BLaER1 treated with 17β-estradiol and CSF1 and Interleukin-3, amounts not matched to agents 10 nM and 100 nM (cell line): Measurements from ENCODE around the gene ABCD3.
"Not testable (repeated sequence)": the region's sequence is repeated elsewhere in the genome, so short reads cannot be mapped to it uniquely, and the experiment has no call there.

ENCODE experiments used
- H3K27ac ChIP-seq, 11 experiments: shearing (Covaris generic); formaldehyde crosslinking; 2 replicates each; pipeline ENCODE4 v1.8.1; 2022
- H3K27me3 ChIP-seq, 11 experiments: shearing (Covaris generic); formaldehyde crosslinking; 2 replicates each; pipeline ENCODE4 v1.8.1; 2022
- H3K36me3 ChIP-seq, 11 experiments: shearing (Covaris generic); formaldehyde crosslinking; 2 replicates each; pipeline ENCODE4 v1.8.1; 2022
- H3K4me1 ChIP-seq, 10 experiments: shearing (Covaris generic); formaldehyde crosslinking; 2 replicates each; pipeline ENCODE4 v1.8.1; 2022
- H3K4me2 ChIP-seq, 11 experiments: shearing (Covaris generic); formaldehyde crosslinking; 2 replicates each; pipeline ENCODE4 v1.8.1; 2022
- H3K4me3 ChIP-seq, 10 experiments: shearing (Covaris generic); formaldehyde crosslinking; 2 replicates each; pipeline ENCODE4 v1.8.1; 2022
- H3K9ac ChIP-seq, 11 experiments: shearing (Covaris generic); formaldehyde crosslinking; 2 replicates each; pipeline ENCODE4 v1.8.1; 2022
- H3K9me3 ChIP-seq, 11 experiments: shearing (Covaris generic); formaldehyde crosslinking; replicated peaks in 1 of 11; 2 replicates each; pipeline ENCODE4 v1.8.1; 2022
- H4K20me1 ChIP-seq, 11 experiments: shearing (Covaris generic); formaldehyde crosslinking; 2 replicates each; pipeline ENCODE4 v1.8.1; 2022
- Cebpa-rat ChIP-seq, 11 experiments: shearing (Covaris generic); IDR thresholded peaks; 2 replicates each; pipeline ENCODE4 v1.8.1; 2022

ABCD3 gene

GRCh38 chr1:94438692-94439276 is 20.6 kb downstream of the ABCD3 start:
- Histone ChIP-seq H3K27me3 (no peaks in the 10 kb centered on the region), H3K27ac (no peak overlapping the region), H3K36me3 (peaks cover 7 to 40% (median 18%) of the 10 kb centered on the region in 11 experiments; a peak in 18 of 22 replicates), H3K4me3 (no peak overlapping the region), H3K4me1 (no peaks in the 10 kb centered on the region), H3K4me2 (no peak overlapping the region), H3K9me3 (peaks cover 59 to 90% (median 79%) of the 10 kb centered on the region in 11 experiments), H4K20me1 (no peaks in the 10 kb centered on the region; a peak in 1 of 22 replicates), H3K9ac (no peak overlapping the region)
- no peak for TF ChIP-seq Cebpa-rat (IDR thresholded peaks at IDR 0.05)

GRCh38 chr1:94440088-94440487 is 21.9 kb downstream of the ABCD3 start:
- no peak overlapping the region for H3K27ac ChIP-seq
- no peak for TF ChIP-seq Cebpa-rat (IDR thresholded peaks at IDR 0.05)
- no peaks in the 10 kb centered on the region for H4K20me1 ChIP-seq
- no peak overlapping the region for H3K4me3 ChIP-seq
- H3K4me1 ChIP-seq = no peaks in the 10 kb centered on the region
- no peak overlapping the region for H3K4me2 ChIP-seq
- no peaks in the 10 kb centered on the region for H3K27me3 ChIP-seq
- no peak overlapping the region for H3K9ac ChIP-seq
- peaks cover 13 to 47% (median 31%) of the 10 kb centered on the region in 11 experiments; a peak in 19 of 22 replicates for H3K36me3 ChIP-seq
- peaks cover 70 to 95% (median 88%) of the 10 kb centered on the region in 11 experiments for H3K9me3 ChIP-seq

GRCh38 chr1:94443067-94443466 is 24.9 kb downstream of the ABCD3 start:
- H3K4me3 ChIP-seq, H3K27me3 ChIP-seq, H3K4me2 ChIP-seq, H3K27ac ChIP-seq, H3K4me1 ChIP-seq, H3K9ac ChIP-seq, H4K20me1 ChIP-seq: not testable (repeated sequence)
- H3K36me3 ChIP-seq = peaks cover 11 to 35% (median 26%) of the 10 kb centered on the region in 11 experiments; a peak in 21 of 22 replicates
- peaks cover 74 to 96% (median 89%) of the 10 kb centered on the region in 11 experiments for H3K9me3 ChIP-seq

GRCh38 chr1:94444819-94445218 is 26.6 kb downstream of the ABCD3 start:
- not testable (repeated sequence) for H3K27me3 ChIP-seq, H3K4me2 ChIP-seq, H3K4me1 ChIP-seq, H3K4me3 ChIP-seq, H4K20me1 ChIP-seq, H3K27ac ChIP-seq, H3K9ac ChIP-seq
- Histone ChIP-seq H3K9me3 (peaks cover 86 to 100% (median 98%) of the 10 kb centered on the region in 11 experiments), H3K36me3 (peaks cover 25 to 53% (median 41%) of the 10 kb centered on the region in 11 experiments)

- not testable (repeated sequence) for H3K4me3 ChIP-seq, H3K4me1 ChIP-seq, H3K4me2 ChIP-seq, H4K20me1 ChIP-seq, H3K9ac ChIP-seq, H3K27me3 ChIP-seq, H3K27ac ChIP-seq
- H3K9me3 ChIP-seq = peaks cover 89 to 100% (median 98%) of the 10 kb centered on the region in 11 experiments
- peaks cover 34 to 62% (median 50%) of the 10 kb centered on the region in 11 experiments for H3K36me3 ChIP-seq
These were observed 27.5 kb downstream of the ABCD3 start for GRCh38 chr1:94445733-94446132.

GRCh38 chr1:94446177-94446576 is 28.0 kb downstream of the ABCD3 start:
- H3K27me3 ChIP-seq, H3K4me3 ChIP-seq, H3K27ac ChIP-seq, H3K4me2 ChIP-seq, H4K20me1 ChIP-seq, H3K4me1 ChIP-seq, H3K9ac ChIP-seq: not testable (repeated sequence)
- Histone ChIP-seq H3K9me3 (peaks cover 92 to 100% (median 99%) of the 10 kb centered on the region in 11 experiments), H3K36me3 (peaks cover 37 to 66% (median 54%) of the 10 kb centered on the region in 11 experiments)

- peaks cover 44 to 84% (median 69%) of the 10 kb centered on the region in 11 experiments for H3K36me3 ChIP-seq
These were observed 30.6 kb downstream of the ABCD3 start for GRCh38 chr1:94448741-94449140.

GRCh38 chr1:94456736-94457135 is 38.5 kb downstream of the ABCD3 start:
- H3K27me3 ChIP-seq = no peaks in the 10 kb centered on the region
- H3K4me1 ChIP-seq = no peaks in the 10 kb centered on the region
- no peak overlapping the region for H3K27ac ChIP-seq
- H3K4me3 ChIP-seq = no peak overlapping the region
- TF ChIP-seq Cebpa-rat (IDR thresholded peaks at IDR 0.05) = no peak
- peaks cover 10 to 51% (median 28%) of the 10 kb centered on the region in 11 experiments; a peak in 21 of 22 replicates for H3K36me3 ChIP-seq
- H3K9ac ChIP-seq = no peak overlapping the region
- H3K4me2 ChIP-seq = no peak overlapping the region
- H4K20me1 ChIP-seq = no peaks in the 10 kb centered on the region
- peaks cover 14 to 29% (median 23%) of the 10 kb centered on the region in 11 experiments for H3K9me3 ChIP-seq

More at GRCh38 chr1:94448741-94449140, 30.6 kb downstream of the ABCD3 start:
- not testable (repeated sequence) for H3K4me2 ChIP-seq, H3K9ac ChIP-seq, H3K4me1 ChIP-seq, H3K4me3 ChIP-seq, H3K27ac ChIP-seq, H4K20me1 ChIP-seq, H3K27me3 ChIP-seq
- peaks cover 93 to 100% (median 98%) of the 10 kb centered on the region in 11 experiments for H3K9me3 ChIP-seq

GRCh38 chr1:94462606-94463005 is 44.4 kb downstream of the ABCD3 start:
- no peaks in the 10 kb centered on the region for H3K27me3 ChIP-seq
- no peak overlapping the region for H3K27ac ChIP-seq
- H3K9me3 ChIP-seq = no peaks in the 10 kb centered on the region
- peaks cover 13 to 48% (median 20%) of the 10 kb centered on the region in 11 experiments; a peak in 20 of 22 replicates for H3K36me3 ChIP-seq
- no peaks in the 10 kb centered on the region; a peak in 1 of 22 replicates for H4K20me1 ChIP-seq
- peaks cover 0 to 13% (median 0%) of the 10 kb centered on the region in 10 experiments; a peak in 5 of 20 replicates for H3K4me1 ChIP-seq
- H3K9ac ChIP-seq = 0 out of 22 replicates have a peak overlapping the region, but pooled peaks of 2 of the 11 experiments have one; percentile 13 to 34
- H3K4me2 ChIP-seq = peak overlapping the region in 2 of 11 experiments; percentile 32 to 44; a peak in 2 of 22 replicates
- no peak for TF ChIP-seq Cebpa-rat (IDR thresholded peaks at IDR 0.05)
- H3K4me3 ChIP-seq = no peak overlapping the region
